ENCODE results near the gene CROCC2. TPM values are rescaled to one million over a fixed set of nuclear protein-coding genes. Genes with fewer than 3 reads are reported as not detected.

The CROCC2 gene
- polyA plus RNA-seq, 2 of the 4 experiments (the other 2 are of a cell fraction), result not detected

DNA sequence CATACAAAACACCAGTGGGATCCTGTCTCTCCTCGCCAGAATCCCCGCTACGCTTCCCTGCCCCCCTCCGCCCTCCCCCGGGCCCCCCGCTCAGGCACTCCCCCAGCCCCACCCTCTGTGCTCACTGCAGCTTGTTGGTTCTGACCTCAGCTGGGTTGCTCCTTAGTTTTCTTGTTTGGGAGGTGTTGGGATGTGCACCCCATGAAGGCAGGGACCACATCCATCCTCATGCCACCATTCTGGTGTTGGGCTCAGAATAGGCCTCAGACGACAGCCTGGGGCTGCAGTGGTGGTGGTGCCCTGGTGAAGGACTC lies 96.9 kb downstream of the CROCC2 start:
- 62% methylated on average over 3 of the region's 7 CpGs for WGBS (ENCODE audit: missing lambda C conversion rate)
- ATAC-seq (no peak), FAIRE-seq (no peak), DNase-seq (ENCODE audit: low read depth in 1 of 2, low spot score in 1 of 2) (no peak)
- peaks cover 27% of the 10 kb centered on the region for H3K9me3 ChIP-seq
- no peaks in the 10 kb centered on the region; the same call in 2 of the 3 replicates for H3K4me1 ChIP-seq
- no peak overlapping the region for H3K4me2 ChIP-seq
- POLR2A ChIA-PET, result no interaction called here
- TF ChIP-seq, protein P1, sequence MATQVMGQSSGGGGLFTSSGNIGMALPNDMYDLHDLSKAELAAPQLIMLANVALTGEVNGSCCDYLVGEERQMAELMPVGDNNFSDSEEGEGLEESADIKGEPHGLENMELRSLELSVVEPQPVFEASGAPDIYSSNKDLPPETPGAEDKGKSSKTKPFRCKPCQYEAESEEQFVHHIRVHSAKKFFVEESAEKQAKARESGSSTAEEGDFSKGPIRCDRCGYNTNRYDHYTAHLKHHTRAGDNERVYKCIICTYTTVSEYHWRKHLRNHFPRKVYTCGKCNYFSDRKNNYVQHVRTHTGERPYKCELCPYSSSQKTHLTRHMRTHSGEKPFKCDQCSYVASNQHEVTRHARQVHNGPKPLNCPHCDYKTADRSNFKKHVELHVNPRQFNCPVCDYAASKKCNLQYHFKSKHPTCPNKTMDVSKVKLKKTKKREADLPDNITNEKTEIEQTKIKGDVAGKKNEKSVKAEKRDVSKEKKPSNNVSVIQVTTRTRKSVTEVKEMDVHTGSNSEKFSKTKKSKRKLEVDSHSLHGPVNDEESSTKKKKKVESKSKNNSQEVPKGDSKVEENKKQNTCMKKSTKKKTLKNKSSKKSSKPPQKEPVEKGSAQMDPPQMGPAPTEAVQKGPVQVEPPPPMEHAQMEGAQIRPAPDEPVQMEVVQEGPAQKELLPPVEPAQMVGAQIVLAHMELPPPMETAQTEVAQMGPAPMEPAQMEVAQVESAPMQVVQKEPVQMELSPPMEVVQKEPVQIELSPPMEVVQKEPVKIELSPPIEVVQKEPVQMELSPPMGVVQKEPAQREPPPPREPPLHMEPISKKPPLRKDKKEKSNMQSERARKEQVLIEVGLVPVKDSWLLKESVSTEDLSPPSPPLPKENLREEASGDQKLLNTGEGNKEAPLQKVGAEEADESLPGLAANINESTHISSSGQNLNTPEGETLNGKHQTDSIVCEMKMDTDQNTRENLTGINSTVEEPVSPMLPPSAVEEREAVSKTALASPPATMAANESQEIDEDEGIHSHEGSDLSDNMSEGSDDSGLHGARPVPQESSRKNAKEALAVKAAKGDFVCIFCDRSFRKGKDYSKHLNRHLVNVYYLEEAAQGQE (IDR thresholded peaks at IDR 0.05), result no peak
- H3K4me3 ChIP-seq, result no peak overlapping the region
- H3K27ac ChIP-seq, result no peak overlapping the region
- CTCF ChIA-PET, result no interaction called here

DNA sequence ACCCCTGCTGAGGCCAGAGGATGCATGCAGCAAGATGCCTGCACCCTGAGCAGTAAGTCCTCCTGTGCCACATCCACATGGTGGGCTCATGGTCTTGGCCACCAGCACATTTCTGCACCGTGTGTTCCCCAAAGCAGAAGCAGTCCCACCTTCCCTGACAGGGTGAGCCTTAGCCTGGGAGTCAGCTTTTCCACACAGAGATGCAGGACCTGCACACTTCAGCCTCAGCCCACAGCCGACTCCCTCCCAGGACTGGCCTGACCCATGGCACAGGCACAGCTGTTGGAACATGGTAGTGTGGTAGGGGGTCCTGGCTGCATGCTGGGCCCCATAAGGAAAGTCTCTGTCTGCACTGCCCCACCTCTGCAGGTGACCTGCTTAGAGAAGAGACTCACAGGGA lies 97.2 kb downstream of the CROCC2 start:
- 38% methylated on average over 1 of the region's 2 CpGs for WGBS (ENCODE audit: missing lambda C conversion rate)
- CTCF ChIA-PET, result interaction anchor here (0.6 kb wide), 1 partner anchor 287 kb away, joined by 3 read pairs; no protein-coding TSS in a partner anchor

DNA sequence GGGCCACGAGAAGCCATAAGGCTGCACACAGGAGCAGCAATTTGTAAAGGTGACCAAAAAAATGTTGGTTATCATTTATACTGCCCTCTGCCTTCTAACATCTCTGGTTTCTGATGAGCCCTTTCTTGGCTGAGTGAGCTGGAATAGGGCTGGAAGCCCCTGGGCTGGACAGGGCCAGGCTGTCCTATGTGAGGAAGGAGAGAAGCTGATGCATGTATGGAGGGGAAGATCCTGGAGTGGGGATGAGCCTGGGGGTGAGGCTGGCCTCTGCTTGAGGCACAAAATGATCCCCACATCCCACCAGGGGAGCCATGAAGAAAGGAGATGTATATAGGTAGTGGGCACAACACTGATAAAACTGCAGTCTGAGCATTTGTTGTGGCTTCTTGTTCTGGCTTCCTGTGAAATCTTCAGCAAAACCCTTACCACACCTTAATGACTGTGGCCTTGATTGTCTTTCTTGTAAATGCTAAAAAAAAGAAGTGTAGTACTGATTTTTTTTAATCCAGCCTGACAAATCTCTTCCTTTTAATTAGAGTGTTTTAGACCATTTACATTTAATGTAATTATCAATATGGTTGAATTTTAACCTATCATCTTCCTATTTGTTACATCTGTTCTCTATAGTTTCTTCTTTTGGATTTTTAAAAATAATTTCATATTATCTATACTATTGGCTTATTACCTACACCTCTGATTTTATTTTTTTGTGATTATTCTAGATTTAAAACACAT lies 97.9 kb downstream of the CROCC2 start:
- no peak overlapping the region for H3K4me3 ChIP-seq
- peaks cover 27% of the 10 kb centered on the region for H3K9me3 ChIP-seq
- ChIA-PET POLR2A (no interaction called here), CTCF (interaction anchor here (0.6 kb wide), 1 partner anchor 287 kb away, joined by 3 read pairs; no protein-coding TSS in a partner anchor)
- ATAC-seq (no peak), DNase-seq (ENCODE audit: low read depth in 1 of 2, low spot score in 1 of 2) (no peak), FAIRE-seq (no peak)
- no peak overlapping the region for H3K27ac ChIP-seq
- 73% methylated on average over 1 of the region's 1 CpG for WGBS (ENCODE audit: missing lambda C conversion rate)
- H3K4me1 ChIP-seq, result no peaks in the 10 kb centered on the region
- TF ChIP-seq POLR2AphosphoS2 (conservative IDR thresholded peaks at IDR 0.05; ENCODE audit: low read length), result no peak
- TF ChIP-seq POLR2A (IDR thresholded peaks at IDR 0.05; ENCODE audit: low read length), result no peak
- H3K4me2 ChIP-seq, result no peak overlapping the region

More for the DNA sequence above, 97.2 kb downstream of the CROCC2 start:
- Histone ChIP-seq H3K27ac (no peak overlapping the region), H3K4me1 (no peaks in the 10 kb centered on the region), H3K4me2 (no peak overlapping the region), H3K4me3 (no peak overlapping the region), H3K9me3 (peaks cover 27% of the 10 kb centered on the region)
- FAIRE-seq, result no peak
- POLR2A ChIA-PET, result no interaction called here
- ATAC-seq, result no peak
- TF ChIP-seq RARB (CRISPR knock-in tag; IDR thresholded peaks at IDR 0.05), result no peak
- TF ChIP-seq, protein P2, sequence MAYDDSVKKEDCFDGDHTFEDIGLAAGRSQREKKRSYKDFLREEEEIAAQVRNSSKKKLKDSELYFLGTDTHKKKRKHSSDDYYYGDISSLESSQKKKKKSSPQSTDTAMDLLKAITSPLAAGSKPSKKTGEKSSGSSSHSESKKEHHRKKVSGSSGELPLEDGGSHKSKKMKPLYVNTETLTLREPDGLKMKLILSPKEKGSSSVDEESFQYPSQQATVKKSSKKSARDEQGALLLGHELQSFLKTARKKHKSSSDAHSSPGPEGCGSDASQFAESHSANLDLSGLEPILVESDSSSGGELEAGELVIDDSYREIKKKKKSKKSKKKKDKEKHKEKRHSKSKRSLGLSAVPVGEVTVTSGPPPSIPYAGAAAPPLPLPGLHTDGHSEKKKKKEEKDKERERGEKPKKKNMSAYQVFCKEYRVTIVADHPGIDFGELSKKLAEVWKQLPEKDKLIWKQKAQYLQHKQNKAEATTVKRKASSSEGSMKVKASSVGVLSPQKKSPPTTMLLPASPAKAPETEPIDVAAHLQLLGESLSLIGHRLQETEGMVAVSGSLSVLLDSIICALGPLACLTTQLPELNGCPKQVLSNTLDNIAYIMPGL (CRISPR knock-in tag; IDR thresholded peaks at IDR 0.05; ENCODE audit: borderline replicate concordance), result no peak
- TF ChIP-seq, protein P3, sequence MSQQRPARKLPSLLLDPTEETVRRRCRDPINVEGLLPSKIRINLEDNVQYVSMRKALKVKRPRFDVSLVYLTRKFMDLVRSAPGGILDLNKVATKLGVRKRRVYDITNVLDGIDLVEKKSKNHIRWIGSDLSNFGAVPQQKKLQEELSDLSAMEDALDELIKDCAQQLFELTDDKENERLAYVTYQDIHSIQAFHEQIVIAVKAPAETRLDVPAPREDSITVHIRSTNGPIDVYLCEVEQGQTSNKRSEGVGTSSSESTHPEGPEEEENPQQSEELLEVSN (IDR thresholded peaks at IDR 0.05; ENCODE audit: borderline replicate concordance, low read depth), result no peak
- TF ChIP-seq POLR2A (IDR thresholded peaks at IDR 0.05; ENCODE audit: low read length), result no peak
- no peak for TF ChIP-seq RFX5 (IDR thresholded peaks at IDR 0.05)
- no peak for TF ChIP-seq HOXB13 (CRISPR knock-in tag; IDR thresholded peaks at IDR 0.05; ENCODE audit: low read depth)
- TF ChIP-seq HOXA7 (CRISPR knock-in tag; IDR thresholded peaks at IDR 0.05), result no peak
- TF ChIP-seq BHLHE40 (IDR thresholded peaks at IDR 0.05; ENCODE audit: low read depth, low read length), result no peak
- no peak for TF ChIP-seq JUN (IDR thresholded peaks at IDR 0.05)
- no peak for TF ChIP-seq EHMT2 (IDR thresholded peaks at IDR 0.05; ENCODE audit: low read depth)
- no peak for TF ChIP-seq HDAC2 (IDR thresholded peaks at IDR 0.05)
- no peak for TF ChIP-seq CEBPB (IDR thresholded peaks at IDR 0.05)
- no peak for TF ChIP-seq RCOR1 (IDR thresholded peaks at IDR 0.05; ENCODE audit: low read depth, low read length)
- TF ChIP-seq TFCP2L1 (CRISPR knock-in tag; IDR thresholded peaks at IDR 0.05), result no peak
- no peak for TF ChIP-seq GATA3 (IDR thresholded peaks at IDR 0.05; ENCODE audit: borderline replicate concordance)
- TF ChIP-seq EHF (CRISPR knock-in tag; IDR thresholded peaks at IDR 0.05), result no peak
- DNase-seq (ENCODE audit: low read depth in 1 of 2, low spot score in 1 of 2), result no peak
